Uterus (tissue), 2 donors: ENCODE results near the gene SDK2.

Source experiments
- POLR2A ChIP-seq, 2 donors: fragments of 450-650 bp; IDR thresholded peaks; one replicate each; pipeline ENCODE4 v1.6.1; 2016; ENCODE audit warnings: antibody characterized with exemption in 2 of 2, mild to moderate bottlenecking in 1 of 2, moderate library complexity in 1 of 2
- TF ChIP-seq, protein P1 (sequence below), 4 experiments: fragments of 200-600 bp in 2 of 4; fragments of 450-650 bp in 2 of 4; sonication (generic) in 2 of 4; IDR thresholded peaks; one replicate each; pipeline ENCODE4 v1.5.1; 2016 to 2019; ENCODE audit warnings: antibody characterized with exemption in 4 of 4, mild to moderate bottlenecking in 2 of 4, moderate library complexity in 1 of 4

DNA sequence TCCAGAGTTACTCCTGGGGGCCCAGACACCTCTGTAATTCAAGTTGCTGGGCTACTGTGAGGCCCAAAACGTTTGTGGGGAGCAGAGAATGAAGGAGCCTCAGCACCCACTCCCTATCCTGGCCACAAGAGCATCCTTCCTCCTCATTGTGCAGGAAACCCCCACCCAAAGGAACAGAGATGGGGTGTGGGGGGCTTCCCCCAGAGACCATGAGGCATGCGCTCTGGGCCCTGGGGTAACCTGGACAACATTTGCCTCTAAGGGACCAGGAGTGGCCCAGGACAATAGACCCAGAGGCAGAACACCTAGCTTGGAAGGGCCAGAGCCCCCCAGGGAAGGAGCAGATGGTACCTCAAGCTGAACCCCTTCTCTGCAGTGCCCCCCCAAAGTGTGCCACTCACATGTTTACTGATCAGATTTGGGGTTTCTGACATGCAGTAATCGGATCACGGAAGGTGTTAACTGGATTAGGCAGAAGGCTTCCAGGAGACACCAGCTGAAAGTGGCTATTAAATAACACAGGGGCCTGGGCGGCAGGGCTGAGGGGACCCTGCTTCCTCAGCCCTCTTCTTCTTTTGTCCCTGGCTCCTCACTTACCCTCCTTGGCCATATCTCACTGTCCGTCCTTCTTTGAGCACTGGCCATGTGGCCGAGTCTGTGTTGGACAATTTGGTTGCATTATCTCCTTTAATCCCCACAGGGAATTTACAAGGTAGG is 50.8 kb downstream of the SDK2 start:
- no peak for TF ChIP-seq POLR2A (IDR thresholded peaks at IDR 0.05)
- TF ChIP-seq, protein P1, sequence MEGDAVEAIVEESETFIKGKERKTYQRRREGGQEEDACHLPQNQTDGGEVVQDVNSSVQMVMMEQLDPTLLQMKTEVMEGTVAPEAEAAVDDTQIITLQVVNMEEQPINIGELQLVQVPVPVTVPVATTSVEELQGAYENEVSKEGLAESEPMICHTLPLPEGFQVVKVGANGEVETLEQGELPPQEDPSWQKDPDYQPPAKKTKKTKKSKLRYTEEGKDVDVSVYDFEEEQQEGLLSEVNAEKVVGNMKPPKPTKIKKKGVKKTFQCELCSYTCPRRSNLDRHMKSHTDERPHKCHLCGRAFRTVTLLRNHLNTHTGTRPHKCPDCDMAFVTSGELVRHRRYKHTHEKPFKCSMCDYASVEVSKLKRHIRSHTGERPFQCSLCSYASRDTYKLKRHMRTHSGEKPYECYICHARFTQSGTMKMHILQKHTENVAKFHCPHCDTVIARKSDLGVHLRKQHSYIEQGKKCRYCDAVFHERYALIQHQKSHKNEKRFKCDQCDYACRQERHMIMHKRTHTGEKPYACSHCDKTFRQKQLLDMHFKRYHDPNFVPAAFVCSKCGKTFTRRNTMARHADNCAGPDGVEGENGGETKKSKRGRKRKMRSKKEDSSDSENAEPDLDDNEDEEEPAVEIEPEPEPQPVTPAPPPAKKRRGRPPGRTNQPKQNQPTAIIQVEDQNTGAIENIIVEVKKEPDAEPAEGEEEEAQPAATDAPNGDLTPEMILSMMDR (IDR thresholded peaks at IDR 0.05) = no peak
